CD4-positive, alpha-beta T cell treated with Interleukin-17A for 1 hour (primary cell): ENCODE results near the gene LDLRAP1.

ENCODE experiments used
- DNase-seq: peaks from one replicate; pipeline ENCODE4 v3.0.0-alpha.2; 2020

LDLRAP1 gene

DNA sequence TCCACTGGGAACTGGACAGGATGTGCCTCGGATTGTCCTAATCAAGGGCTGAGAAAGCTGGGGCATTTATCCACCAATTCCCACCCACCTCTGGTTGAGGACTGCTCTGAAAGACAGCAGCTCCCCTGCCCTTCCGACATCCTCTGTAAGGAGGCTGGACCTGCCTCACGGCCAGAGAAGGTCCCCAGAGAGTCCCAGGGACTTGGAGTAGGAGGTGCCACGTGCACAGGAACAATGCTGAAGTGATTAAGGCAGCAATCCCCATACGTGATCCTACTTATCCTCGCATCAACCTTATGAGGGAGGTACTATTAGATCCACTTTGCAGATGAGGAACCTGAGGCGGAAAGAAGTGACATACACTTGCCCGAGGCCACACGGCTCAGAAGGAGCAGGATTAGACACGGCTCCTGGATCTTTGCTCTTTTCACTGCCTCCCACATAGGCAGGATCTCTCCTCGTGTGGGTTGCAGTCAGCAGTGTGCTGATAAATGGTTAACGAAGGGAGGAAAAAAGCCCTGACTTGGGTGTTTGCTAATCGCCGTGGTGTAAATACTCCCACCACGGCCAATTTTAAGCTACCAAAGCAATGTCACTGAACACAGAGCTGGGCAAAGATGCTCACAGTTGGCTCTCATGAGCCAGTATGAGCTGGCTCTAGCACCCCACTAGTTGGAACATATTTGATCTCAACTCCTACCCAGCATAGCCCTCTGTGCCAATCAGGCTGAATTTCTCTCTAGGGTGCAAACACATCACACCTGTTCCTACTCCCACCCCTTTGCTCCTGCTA lies 18.6 kb upstream of the LDLRAP1 start:
- DNase-seq: no peak

DNA sequence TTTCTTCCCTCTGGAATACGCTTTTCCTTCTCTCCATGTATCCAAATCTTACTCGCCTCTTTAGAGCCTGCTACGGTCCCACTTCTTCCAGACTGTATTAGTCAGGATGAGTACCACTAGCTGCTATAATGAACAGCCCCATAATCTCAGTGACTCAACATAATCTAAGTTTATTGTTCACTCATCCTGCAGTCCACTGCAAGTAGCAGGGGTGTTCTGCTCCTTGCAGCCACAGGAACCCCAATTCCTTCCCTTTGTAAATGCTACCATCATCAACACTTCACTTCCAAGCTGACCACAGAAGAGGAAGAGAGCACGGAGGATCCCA lies 18.1 kb upstream of the LDLRAP1 start:
- DNase-seq: no peak

DNA sequence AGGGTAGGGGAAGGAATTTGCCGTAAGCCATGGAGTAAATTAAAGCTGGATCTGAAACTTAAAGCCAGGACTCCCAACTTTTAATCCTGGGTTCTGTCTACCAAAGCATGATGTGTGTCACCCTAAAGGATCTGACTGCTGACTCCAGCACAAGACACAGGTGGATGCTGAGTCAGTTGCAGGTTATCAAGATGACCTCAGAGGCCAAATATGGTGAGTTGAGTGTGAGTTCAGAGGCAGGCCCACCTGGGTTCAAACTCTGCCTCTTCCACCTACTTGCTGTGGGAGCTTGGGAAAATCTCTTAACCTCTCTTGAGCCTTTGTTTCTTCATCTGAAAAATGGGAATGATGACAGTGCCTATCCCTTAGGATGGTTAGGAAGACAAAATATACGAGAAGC lies 16.7 kb upstream of the LDLRAP1 start:
- no peak for DNase-seq

DNA sequence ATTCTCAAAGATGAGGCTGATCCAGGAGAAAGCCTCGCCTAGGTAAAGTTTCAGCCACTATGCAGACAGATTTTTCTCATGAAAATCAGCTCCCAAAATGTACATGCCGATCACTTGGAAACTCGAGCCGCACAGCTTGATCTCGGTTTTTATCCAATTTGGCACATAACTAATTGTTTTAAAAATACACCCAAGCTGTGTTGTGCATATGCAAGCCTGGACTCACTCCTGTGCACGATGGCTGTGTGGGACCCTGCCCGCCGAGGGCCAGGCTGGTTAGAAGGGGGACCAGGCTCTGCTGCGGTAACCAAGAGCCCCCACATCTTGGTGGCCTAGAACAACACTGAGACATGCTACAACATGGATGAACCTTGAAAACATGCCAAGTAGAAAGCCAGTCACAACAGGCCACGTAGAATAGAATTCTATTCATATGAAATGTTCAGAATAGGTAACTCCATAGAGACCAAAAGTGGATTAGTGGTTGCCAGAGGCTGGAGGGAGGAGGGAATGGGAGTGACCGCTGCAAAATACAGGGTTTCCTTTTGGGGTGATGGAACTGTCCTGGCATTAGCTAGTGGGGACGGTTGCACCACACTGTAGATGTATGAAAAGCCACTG lies 16.1 kb upstream of the LDLRAP1 start:
- no peak for DNase-seq

DNA sequence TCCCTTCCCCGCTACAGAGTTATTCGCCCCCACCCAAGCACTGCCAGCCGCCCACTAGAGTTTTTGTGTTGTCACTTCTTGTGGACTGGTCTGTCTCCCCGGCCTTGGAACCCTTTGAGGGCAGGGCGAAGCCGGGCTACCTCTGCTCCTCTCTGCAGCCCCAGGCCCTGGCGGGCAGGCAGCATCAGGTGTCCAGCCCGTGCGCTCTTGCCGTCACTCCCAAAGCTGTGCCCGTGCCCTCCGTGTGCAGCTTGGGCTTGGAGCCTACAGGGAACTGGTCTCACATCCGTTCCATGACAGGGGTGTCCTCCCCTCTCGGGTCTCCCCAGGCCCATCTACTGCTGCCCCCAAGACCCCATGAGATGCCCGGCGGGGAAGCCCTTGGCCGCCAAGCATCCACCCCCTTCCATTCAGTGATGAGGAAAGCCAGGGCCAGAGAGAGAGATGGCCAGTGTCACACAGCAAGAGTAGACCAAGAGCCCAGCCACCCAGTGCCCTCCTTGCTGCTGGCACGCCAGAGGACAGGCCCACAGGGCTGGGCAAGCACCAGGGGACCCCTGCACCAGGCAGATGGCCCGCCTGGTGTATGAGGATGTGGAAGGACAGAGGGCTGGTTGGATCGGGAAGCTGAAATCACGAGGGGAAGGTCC lies 15.3 kb upstream of the LDLRAP1 start:
- no peak for DNase-seq

DNA sequence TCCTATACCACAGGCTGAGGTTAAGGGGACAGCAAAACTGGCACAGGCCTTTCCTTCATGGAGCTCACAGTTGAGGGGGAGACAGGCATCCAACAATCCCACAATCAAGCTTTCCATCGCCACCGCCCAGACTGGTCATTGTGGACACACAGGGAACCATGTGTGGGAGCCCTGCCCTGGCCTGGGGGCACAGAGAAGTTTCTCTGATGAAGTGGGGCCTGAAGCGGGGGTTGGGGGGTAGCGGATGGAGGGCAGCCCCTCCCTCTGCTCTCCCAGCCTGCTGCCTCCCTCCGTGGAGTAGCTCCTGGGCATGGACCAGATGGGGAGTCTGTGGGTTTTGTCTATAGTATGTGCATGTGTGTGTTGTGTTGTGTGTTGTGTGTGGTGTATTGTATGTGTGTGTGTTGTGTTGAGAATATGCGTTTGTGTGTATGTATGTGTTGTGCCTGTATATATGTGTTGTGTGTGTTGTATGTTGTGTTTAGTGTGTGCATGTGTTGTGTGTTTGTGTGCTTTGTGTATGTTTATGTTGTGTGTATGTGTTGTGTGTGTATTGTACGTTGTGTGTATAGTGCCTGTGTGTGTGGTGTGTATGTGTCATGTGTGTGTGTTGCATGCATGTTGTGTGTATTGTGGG lies 14.4 kb upstream of the LDLRAP1 start:
- no peak for DNase-seq

DNA sequence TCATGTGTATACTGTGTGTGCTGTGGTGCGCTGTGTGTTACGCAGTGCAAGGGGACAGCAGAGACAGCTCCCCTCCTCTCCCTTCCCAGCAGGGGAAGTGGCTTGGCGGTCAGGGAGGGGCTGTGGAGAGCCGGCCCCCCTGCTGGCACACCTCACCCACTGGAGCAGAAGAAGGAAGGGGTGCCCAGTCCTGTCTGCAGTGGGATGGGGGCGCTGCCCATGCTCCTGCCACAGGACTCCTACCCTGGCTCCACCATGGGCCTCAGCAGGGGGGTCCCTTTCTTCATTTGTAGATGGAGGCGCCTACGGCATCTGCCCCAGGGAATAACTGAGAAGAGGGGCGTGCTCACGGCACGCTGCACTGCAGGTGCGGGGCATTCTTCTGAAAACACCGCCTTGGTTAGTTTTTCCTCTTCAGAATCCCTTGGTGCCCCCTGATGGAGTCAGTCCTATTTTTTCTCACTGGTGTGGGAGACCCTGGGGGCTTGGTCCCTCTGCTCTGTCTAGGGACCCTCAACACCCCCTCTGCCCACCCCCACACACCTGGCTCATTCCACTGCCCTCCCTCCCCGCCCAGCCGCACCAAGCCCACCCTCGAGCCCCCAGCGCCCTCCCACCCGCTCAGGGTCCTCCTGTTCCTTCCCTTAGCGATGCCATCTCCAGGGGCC lies 13.8 kb upstream of the LDLRAP1 start:
- DNase-seq: no peak

DNA sequence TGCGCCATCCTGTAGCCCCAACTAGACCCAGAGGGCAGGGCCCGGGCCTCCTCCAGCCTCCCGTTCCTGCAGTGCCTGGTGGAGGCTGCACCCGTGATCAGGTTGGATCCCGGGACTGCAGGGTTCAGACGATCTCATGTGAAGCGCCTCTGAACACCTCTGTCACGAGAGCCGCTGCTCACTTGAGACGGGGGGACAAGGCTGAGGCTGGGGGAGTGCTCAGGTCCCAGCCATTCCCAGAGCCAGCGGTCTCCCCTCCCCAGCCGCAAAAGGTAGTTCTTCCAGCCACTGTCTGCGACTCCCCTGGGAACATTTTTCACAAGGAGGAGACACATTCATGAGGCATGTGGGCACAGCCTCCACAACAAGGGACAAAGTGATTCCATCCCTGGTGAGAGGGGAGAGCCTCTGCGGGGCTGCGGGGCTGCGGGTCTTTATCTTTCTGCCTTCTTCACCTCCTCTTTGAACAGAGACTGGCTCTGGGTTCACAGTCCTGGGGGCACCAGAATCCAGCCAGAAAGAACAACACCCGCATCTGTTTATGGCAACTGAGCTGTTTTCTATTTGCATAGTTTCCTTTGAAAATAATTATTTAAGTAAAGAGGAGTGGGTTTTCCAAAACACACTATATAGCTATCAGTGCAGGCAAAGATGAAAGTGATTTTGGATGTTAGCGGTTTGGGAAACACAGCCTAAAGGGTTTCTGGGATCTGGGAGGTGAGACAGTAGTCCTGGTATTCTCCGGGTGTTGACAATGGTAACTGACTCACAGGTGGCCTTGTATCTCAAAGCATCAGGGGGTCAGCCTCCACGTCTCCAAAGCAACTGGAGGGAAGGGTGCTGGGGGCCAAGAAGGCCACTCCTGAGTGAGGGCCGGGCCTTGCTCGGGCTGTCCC lies 13.0 kb upstream of the LDLRAP1 start:
- no peak for DNase-seq

DNA sequence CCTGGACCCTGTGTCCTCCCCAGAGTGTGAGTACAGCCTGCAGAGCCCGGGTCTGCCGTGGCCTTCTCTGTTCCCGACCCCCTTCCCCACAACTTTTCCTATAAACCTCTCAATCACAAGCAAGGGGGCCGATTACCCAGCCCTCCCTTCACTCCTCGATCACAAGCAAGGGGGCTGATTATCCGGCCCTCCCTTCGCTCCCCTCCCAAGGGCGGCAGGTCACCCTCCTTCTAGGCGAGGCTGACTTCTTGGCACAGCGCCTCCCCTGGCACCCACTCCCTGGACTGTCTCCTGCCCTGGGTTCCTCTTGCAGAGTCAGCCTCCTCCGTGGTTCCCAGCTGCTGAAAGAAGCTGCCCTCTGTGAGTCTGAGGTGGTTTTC lies 12.3 kb upstream of the LDLRAP1 start:
- no peak for DNase-seq

DNA sequence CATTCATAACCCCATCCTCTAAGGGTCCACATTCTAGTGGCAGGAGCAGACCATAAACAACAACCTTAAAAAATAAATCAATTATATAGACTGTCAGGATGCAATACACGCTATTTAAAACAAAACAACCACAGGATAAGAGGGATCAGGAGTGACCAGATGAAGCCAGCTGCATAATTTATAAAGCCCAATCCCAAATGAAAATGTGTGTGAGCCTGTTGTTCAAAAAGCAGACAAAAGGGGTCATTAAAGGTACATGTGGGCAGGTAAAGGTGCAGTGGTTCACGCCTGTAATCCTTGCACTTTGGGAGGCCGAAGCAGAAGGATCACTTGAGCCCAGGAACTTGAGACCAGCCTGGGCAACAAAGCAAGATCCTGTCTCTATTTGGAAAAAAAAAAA lies 10.4 kb upstream of the LDLRAP1 start:
- no peak for DNase-seq

DNA sequence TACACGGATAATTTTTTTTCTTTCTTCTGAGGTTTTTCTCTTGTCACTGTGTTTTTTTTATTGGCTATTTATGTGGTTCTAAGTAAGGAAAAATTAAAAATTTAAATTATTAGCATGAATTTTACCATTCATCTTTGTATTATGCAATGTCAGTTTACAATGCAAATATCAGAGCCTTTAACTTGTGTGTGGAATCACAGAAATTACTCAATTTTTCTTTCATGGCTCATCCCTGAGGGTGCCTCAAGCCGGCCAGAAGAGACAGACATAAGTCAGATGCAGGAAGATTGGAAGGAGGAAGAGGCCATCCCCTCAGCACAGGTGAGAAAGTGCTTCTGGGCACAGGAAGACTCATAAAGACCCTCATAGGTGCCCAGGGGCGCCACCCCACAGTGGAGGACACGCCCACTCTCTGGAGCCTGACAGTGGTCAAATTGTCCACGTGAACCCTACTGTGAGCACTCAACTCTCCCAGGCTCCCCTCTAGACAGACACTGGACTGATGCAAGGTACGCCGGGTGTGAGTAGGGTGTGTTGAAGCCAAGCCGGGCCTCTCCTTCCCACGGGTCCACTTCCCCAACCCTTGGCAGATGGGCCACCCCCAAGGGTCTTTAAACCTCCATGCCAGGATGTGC lies 9.5 kb upstream of the LDLRAP1 start:
- DNase-seq: no peak

DNA sequence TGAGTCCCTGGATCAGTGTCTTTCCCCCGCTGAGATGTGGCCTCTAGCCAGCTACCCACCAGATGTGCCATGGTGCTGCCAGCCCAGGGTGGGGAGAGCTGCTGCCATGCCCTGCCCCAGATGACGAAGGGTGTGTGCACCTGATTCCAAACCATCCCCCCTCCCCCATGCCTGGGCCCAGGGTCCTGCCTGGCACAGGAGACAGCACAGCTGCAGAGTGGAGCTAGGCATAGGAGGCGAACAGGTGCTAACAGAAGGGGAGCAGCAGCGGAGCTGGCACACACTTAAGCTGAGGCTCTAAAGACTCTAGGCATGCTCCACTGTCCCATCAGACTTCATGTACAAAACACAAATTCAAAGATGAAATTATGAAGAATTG lies 9.0 kb upstream of the LDLRAP1 start:
- no peak for DNase-seq

DNA sequence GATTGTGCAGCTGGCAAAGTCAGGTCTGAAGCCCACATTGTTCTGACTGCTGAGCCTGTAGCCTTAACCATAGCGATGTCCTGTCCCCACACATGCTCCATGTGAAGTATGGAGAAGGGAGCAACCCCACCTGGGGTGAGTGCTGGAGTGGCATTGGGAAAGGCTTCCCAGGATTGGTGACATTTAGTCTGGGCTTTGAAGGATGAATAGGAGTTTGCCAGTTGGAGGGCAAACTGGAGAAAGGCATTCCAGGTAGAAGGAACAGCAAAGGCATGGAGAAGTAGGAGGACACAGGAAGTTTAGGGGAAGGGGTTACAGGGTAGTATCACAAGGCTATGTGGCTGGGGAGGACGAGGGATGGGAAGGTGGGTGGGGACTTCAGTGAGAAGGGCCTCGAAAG lies 7.3 kb upstream of the LDLRAP1 start:
- no peak for DNase-seq

DNA sequence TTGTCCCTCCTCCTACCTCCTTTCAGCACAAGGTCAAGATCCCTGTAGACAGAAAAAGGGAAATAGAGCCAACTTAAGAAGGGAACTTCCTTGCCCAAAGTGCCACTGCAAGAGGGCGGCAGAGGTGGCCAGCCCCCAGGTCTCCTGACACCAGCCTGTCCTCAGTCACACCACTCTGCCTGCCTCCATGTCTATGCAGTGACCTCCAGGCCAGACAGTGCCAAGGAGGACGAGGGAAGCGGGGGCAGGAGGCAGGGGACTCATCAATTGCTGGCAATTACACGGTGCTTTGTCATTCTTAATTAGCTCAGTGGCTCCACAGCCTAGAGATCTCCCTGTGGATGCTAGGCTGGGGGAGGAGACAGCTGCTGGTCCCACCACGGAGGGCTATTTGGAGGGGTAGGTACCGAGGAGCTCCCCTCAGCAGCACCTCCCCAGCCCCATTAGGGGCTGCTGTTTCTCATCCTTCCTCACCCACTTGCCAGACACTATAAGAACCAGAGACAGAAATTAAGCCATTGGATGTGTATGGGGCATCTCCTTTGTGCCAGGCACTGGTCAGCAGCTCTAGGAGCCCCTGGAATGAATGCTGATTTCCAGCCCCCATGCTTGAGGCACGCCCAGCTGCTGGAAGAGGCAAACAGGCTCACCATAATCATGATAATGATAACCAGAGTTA lies 6.1 kb upstream of the LDLRAP1 start:
- DNase-seq: no peak

DNA sequence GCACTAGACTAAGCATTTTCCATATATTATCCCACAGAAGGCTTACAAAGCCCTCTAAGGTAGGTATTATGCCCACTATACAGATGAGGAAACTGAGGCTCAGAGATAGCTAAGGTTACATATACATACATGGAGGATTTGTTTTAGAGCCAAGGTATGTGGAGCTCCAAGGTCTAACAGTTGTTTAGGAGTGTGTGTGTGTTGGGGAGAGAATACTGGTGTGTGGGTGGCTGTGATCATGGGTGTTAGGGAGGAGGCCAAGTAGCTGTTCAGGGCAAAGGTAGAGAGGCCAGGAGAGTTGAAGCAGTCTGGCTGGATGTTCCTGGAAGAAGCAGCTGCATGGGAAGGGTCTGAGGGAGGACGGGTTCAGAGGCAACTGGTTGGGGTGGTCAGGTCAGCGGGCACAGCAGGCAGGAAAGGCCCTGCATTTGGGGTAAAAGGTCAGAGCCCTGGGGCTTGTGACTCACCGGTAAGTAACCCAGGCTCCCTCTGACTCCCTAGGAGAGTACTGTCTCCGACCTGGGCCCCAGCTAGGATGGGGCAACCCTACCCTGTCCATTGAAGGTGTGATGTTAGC lies 5.1 kb upstream of the LDLRAP1 start:
- DNase-seq: no peak

DNA sequence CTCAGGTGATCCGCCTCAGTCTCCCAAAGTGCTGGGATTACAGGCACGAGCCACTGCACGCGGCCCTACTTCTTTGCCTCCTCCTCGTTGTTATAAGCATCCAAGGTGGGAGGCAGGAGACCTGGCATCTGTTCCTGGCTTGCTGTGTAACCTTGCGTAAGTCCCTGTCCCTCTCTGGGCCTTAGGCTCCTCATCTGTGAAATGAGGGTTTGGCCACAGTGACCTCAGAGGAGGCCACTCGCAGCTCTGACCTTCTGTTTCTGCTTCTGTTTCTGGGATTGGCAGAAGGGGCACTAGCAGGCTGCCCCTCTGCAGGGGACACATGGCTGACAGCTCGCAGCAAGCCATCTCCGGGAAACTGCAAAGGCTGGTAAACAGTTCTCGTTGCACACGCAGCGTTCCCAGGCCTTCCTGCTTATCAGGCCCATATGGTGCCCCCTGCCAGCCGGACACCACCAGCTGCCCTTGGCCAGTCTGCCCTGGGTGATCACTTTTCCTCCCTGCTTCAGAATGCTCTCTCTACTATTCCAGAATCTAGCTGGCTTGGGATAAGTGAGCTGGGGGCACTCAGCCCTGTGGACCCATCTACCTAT lies 2.6 kb upstream of the LDLRAP1 start:
- no peak for DNase-seq

DNA sequence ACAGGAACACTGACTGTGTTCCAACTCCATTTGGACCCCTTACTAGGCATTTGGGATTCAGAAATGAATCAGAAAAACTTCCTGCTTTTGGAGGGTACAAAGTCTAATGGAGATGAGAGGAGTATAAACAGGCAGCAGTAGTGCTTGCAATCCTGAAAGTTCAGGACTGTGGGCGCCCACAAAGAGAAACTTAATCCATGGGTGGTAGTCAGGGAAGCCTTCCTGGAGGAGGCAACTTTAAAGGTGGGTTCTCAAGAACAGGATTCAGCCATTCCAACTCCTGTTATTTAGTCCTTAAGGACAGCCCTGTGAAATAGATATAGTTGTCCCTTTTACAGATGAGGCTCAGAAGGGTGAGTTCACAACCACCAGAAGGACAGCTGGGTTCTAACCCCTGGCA lies 2.0 kb upstream of the LDLRAP1 start:
- DNase-seq: no peak

DNA sequence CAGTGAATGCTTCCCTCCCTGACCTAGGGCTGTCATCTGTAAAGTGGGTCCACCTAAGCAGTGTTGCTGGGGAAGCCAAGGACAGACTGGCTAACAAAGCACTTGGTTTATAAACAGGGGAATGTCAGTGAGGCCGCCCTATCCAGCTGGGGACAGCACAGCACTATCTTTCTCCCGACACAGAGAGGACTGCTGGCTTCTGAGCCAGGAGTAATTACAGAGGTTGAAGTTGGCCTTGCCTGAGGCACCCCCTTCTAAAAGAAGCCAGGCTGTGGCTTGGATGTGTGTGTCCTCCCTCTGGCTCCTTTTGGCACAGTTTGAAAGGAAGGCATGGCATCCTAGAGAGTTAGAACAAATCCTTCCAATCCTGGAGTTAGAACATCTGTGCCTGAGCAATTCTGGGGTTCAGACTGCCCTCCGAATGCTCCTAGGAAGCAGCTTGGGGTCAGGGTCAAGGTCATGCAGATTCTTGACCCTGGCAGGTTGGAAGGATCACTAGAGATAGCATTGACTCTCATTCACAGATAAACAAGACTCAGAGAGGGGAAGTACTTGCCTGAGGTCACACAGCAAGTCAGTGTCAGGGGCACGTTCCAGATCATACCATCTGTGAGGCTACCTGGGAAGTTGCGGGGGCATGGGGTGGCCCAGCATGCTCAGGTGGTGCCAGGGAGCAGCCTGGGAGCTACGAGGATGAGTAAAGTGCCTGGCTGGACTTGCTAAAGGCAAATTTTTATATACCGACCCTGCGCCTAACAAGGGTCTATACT lies 1.3 kb upstream of the LDLRAP1 start:
- DNase-seq: no peak

DNA sequence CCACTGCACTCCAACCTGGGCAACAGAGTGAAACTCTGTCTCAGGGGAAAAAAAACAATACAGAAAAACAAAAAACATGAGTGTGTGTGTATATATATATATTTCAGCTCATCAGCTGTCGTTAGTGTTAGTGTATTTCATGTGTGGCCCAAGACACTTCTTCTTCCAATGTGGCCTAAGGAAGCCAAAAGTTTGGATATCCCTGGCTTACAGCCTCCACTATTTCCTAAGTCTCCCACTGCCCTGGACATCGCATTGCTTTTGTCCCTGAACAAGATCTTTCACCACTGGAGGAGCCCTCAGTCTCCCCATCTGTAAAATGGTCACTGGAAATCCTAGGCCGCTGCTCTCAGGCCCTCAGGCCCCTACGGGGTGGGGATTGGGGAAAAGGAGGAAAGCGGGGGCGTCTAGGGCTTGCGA lies 391 bp upstream of the LDLRAP1 start:
- DNase-seq: no peak
